Measurements from ENCODE around the gene BHMT2.

BHMT2 gene

GRCh38 chr5:79031485-79031867, 38.1 kb upstream of the BHMT2 start:
- no peak overlapping the region for H2AFZ ChIP-seq (ENCODE audit: low read depth)
- no peak overlapping the region for H3K27ac ChIP-seq
- H3K79me2 ChIP-seq (ENCODE audit: insufficient read depth, low read depth) = no peaks in the 10 kb centered on the region
- no peaks in the 10 kb centered on the region for H4K20me1 ChIP-seq (ENCODE audit: insufficient read depth)
- TF ChIP-seq CTCF (conservative IDR thresholded peaks at IDR 0.05; ENCODE audit: low read depth, low read length) = no peak
- no peak overlapping the region for H3K4me3 ChIP-seq (IDR thresholded peaks at IDR 0.05; ENCODE audit: insufficient read depth, low read depth, low read length)
- H3K36me3 ChIP-seq (ENCODE audit: insufficient read depth) = no peaks in the 10 kb centered on the region
- H3K9ac ChIP-seq = no peak overlapping the region
- H3K27me3 ChIP-seq (ENCODE audit: insufficient read depth, low read depth) = no peaks in the 10 kb centered on the region
- no peak overlapping the region for H3K4me2 ChIP-seq
- no peaks in the 10 kb centered on the region for H3K4me1 ChIP-seq (ENCODE audit: low read depth, poor library complexity, severe bottlenecking)

- H4K20me1 ChIP-seq (ENCODE audit: insufficient read depth) = no peaks in the 10 kb centered on the region
- no peaks in the 10 kb centered on the region for H3K27me3 ChIP-seq (ENCODE audit: insufficient read depth, low read depth)
- H3K9ac ChIP-seq = no peak overlapping the region
- H3K36me3 ChIP-seq (ENCODE audit: insufficient read depth) = no peaks in the 10 kb centered on the region
- H3K4me3 ChIP-seq (IDR thresholded peaks at IDR 0.05; ENCODE audit: insufficient read depth, low read depth, low read length) = no peak overlapping the region
- no peak overlapping the region for H3K27ac ChIP-seq
- H3K4me2 ChIP-seq = no peak overlapping the region
- no peak overlapping the region for H2AFZ ChIP-seq (ENCODE audit: low read depth)
- H3K79me2 ChIP-seq (ENCODE audit: insufficient read depth, low read depth) = no peaks in the 10 kb centered on the region
- TF ChIP-seq CTCF (conservative IDR thresholded peaks at IDR 0.05; ENCODE audit: low read depth, low read length) = no peak
- H3K4me1 ChIP-seq (ENCODE audit: low read depth, poor library complexity, severe bottlenecking) = no peaks in the 10 kb centered on the region
These were observed 37.4 kb upstream of the BHMT2 start for GRCh38 chr5:79032031-79032695.

GRCh38 chr5:79032782-79033181, 36.8 kb upstream of the BHMT2 start:
- Histone ChIP-seq H3K79me2 (ENCODE audit: insufficient read depth, low read depth) (no peaks in the 10 kb centered on the region), H3K36me3 (ENCODE audit: insufficient read depth) (no peaks in the 10 kb centered on the region), H3K4me2 (no peak overlapping the region), H3K27me3 (ENCODE audit: insufficient read depth, low read depth) (no peaks in the 10 kb centered on the region), H4K20me1 (ENCODE audit: insufficient read depth) (no peaks in the 10 kb centered on the region), H3K4me3 (IDR thresholded peaks at IDR 0.05; ENCODE audit: insufficient read depth, low read depth, low read length) (no peak overlapping the region), H2AFZ (ENCODE audit: low read depth) (no peak overlapping the region), H3K9ac (no peak overlapping the region), H3K4me1 (ENCODE audit: low read depth, poor library complexity, severe bottlenecking) (no peaks in the 10 kb centered on the region), H3K27ac (no peak overlapping the region)
- TF ChIP-seq CTCF (conservative IDR thresholded peaks at IDR 0.05; ENCODE audit: low read depth, low read length) = no peak

- Histone ChIP-seq H3K36me3 (ENCODE audit: insufficient read depth) (no peaks in the 10 kb centered on the region), H3K79me2 (ENCODE audit: insufficient read depth, low read depth) (no peaks in the 10 kb centered on the region), H3K4me3 (IDR thresholded peaks at IDR 0.05; ENCODE audit: insufficient read depth, low read depth, low read length) (no peak overlapping the region), H3K4me2 (no peak overlapping the region), H3K4me1 (ENCODE audit: low read depth, poor library complexity, severe bottlenecking) (no peaks in the 10 kb centered on the region), H2AFZ (ENCODE audit: low read depth) (no peak overlapping the region), H3K9ac (no peak overlapping the region), H3K27me3 (ENCODE audit: insufficient read depth, low read depth) (no peaks in the 10 kb centered on the region), H4K20me1 (ENCODE audit: insufficient read depth) (no peaks in the 10 kb centered on the region), H3K27ac (no peak overlapping the region)
- TF ChIP-seq CTCF (conservative IDR thresholded peaks at IDR 0.05; ENCODE audit: low read depth, low read length) = no peak
These were observed 34.3 kb upstream of the BHMT2 start for GRCh38 chr5:79035237-79035636.
